GM10248 (cell line): ENCODE results near the gene PTRH1.
"Not testable (repeated sequence)": the region's sequence is repeated elsewhere in the genome, so short reads cannot be mapped to it uniquely, and the experiment has no call there.

Experiments
- CTCF ChIA-PET: fragments of 300-600 bp; sonication (Branson Sonifier 250); formaldehyde crosslinking; extraction: SDS; loops from one replicate; lab custom pipeline; 2021; ENCODE audit warnings: antibody characterized with exemption; lab: Yijun Ruan, JAX
- POLR2A ChIA-PET: fragments of 350-650 bp; sonication (Branson Sonifier 250); formaldehyde crosslinking; extraction: SDS; loops from one replicate; lab custom pipeline; 2020; ENCODE audit warnings: antibody characterized with exemption; lab: Yijun Ruan, JAX
- DNase-seq: peaks from one replicate; pipeline ENCODE4 v3.0.0; 2012; ENCODE audit errors: extremely low spot score
- CTCF ChIP-seq: IDR thresholded peaks from 2 replicates; pipeline ENCODE4 v1.5.1; 2012; ENCODE audit warnings: mild to moderate bottlenecking, low read depth; ENCODE audit errors: extremely low read depth, missing control alignments, control extremely low read depth

Gene PTRH1

DNA sequence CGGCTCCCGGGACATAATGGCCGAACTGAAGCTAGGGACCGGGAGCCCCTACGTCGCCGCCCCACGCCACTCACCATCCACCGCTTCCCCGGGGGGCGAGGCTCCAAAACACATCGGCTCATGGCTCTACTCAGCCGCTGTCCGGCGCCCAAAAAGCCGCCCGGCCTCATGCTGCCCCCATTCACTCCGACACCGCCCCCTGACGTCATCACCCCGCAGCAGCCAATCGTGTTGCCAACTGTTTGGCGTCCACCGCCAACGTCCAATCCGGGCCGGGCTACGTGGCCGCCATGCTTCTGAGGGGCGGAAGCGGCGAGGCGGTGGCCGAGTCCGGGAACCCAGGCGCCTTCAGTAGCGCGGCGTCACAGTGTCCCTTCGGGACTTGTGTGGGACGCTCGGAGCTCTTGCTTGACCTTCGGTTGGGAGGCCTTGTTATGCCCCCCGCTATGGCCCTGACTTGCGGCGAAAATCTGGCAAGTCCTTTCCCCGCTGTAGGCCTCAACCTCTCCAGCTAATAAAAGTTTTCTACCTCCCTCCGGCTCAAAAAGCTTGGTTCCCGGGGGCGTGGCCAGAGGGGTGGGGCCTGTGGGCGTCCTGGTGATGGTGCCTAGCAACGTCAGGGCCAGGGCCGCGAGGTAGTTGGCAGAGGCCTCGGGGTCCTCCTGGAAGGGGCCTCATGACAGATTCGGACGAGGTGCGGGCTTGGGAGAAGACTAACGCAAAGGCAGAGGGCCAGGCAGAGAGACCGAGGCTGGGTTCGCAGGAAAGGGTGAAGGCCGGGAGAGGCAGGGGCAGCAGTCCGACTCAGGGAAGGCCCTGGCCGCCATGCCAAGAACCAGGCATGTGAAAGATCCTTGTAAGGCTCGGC lies at the start of gene PTRH1, which contains the start of gene TTC16:
TSS of gene PTRH1 (minus strand) at position 194 of the 868 bp plus-strand sequence. CDS start at position 170, 24 bp downstream.
TSS of gene TTC16 (plus strand) at position 610 of the 868 bp plus-strand sequence. CDS start at position 677, 67 bp downstream.
- no peak for TF ChIP-seq CTCF
- ChIA-PET POLR2A (interaction anchor here (0.6 to 1.1 kb wide), 2 partner anchors 19 to 303 kb away, joined by 3 to 4 read pairs; partner anchors contain the start of gene TOR2A), CTCF (interaction anchor here (0.7 to 8.0 kb wide), 9 partner anchors 8 to 212 kb away, joined by 3 to 53 read pairs (median 4); partner anchors contain the start of genes CFAP157 and TOR2A)
- DNase-seq: peak; percentile 99

DNA sequence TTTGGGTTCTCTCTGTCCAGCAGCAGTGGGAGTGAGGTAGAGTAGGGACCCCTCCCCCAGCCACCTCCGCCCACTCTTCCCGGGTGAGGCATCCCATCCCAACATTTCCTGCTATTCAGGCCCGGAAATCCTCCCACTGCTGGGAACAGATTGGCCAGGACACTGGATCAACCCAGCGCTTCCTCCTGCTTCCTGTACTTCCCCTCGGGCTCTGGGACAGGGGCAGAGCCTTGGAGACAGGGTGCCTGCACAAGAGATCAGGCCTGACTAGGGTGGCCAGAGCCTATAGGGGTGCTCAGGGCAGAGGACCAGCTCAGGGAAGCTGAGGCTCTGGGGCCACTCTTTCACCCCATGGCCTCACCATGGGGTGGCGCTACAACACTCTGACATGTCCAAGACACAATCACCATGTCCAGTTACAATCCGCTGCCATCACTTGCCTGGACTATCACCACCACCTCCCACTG lies 48.5 kb upstream of the PTRH1 start:
- TF ChIP-seq CTCF: peak; percentile 62
- DNase-seq: peak; percentile 45
- CTCF ChIA-PET: interaction anchor here (0.6 to 6.0 kb wide), 11 partner anchors 9 to 157 kb away, joined by 3 to 46 read pairs (median 6); partner anchors contain the start of genes CDK9 and TOR2A
- POLR2A ChIA-PET: no interaction called here

GRCh38 chr9:127762111-127762676 lies 46.7 kb upstream of the PTRH1 start:
- CTCF ChIA-PET: interaction anchor here (2.4 to 6.0 kb wide), 4 partner anchors 8 to 159 kb away, joined by 10 to 46 read pairs (median 14); partner anchors contain the start of genes CDK9 and TOR2A
- no peak for TF ChIP-seq CTCF
- POLR2A ChIA-PET: no interaction called here
- DNase-seq: no peak

GRCh38 chr9:127761491-127761956 lies 46.1 kb upstream of the PTRH1 start:
- TF ChIP-seq CTCF: no peak
- DNase-seq: no peak
- ChIA-PET POLR2A (no interaction called here), CTCF (interaction anchor here (3.0 to 3.2 kb wide), 2 partner anchors 9 to 26 kb away, joined by 10 to 14 read pairs; partner anchors contain the start of gene TOR2A)

- no peak for TF ChIP-seq CTCF
- POLR2A ChIA-PET: no interaction called here
- DNase-seq: no peak
- CTCF ChIA-PET: interaction anchor here (1.6 to 3.2 kb wide), 3 partner anchors 9 to 109 kb away, joined by 5 to 14 read pairs (median 10); partner anchors contain the start of gene TOR2A
These were observed 45.6 kb upstream of the PTRH1 start for GRCh38 chr9:127761061-127761460.

DNA sequence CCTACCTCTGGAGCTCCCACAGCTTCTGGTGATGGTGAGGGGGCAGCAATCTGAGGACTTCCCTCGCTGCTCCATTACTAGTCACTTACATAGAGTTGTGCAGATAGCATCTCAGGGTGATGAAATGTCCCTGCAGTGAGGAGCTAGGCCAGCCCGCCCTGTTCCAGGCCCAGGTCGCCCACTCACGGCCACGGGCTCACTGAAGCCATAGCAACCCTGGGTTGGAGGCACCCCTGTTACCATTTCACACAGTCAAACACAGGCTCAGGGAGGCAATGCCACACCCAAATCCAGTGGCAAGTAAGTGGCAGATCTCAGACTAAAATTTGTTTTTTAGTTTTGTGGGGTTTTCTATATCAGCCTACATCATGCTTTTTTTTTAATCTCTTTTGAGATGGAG lies 43.4 kb upstream of the PTRH1 start:
- no peak for DNase-seq
- ChIA-PET POLR2A (interaction anchor here (0.6 kb wide), 1 partner anchor 158 kb away, joined by 3 read pairs; the partner anchor contains the start of gene ST6GALNAC4), CTCF (no interaction called here)
- no peak for TF ChIP-seq CTCF

GRCh38 chr9:127756776-127757175 lies 41.3 kb upstream of the PTRH1 start:
- CTCF ChIA-PET: interaction anchor here (1.5 to 2.9 kb wide), 2 partner anchors 13 to 22 kb away, joined by 3 to 11 read pairs; partner anchors contain the start of gene TOR2A
- POLR2A ChIA-PET: not testable (repeated sequence)

More at GRCh38 chr9:127756776-127757175, 41.3 kb upstream of the PTRH1 start:
- not testable (repeated sequence) for DNase-seq
